GM23248 (cell line): ENCODE results near the gene UBA3. TPM values are rescaled to one million over a fixed set of nuclear protein-coding genes. Genes with fewer than 3 reads are reported as not detected.

ENCODE experiments used
- DNase-seq: peaks from one replicate; pipeline ENCODE4 v3.0.0-alpha.2; 2015
- H2AFZ ChIP-seq: fragments of 200-600 bp; sonication (generic); 2 replicates; pipeline ENCODE4 v1.6.1; 2016; ENCODE audit warnings: antibody characterized with exemption
- H3F3A ChIP-seq: fragments of 200-600 bp; sonication (generic); 2 replicates; pipeline ENCODE4 v1.6.1; 2016; ENCODE audit warnings: mild to moderate bottlenecking, antibody characterized with exemption, mixed run types; ENCODE audit not compliant: insufficient read depth
- H3K27ac ChIP-seq: fragments of 200-600 bp; sonication (generic); 2 replicates; pipeline ENCODE4 v1.5.1; 2016; ENCODE audit warnings: mild to moderate bottlenecking
- H3K27me3 ChIP-seq: fragments of 200-600 bp; sonication (generic); replicated peaks from 2 replicates; pipeline ENCODE4 v1.6.1; 2016; ENCODE audit warnings: mild to moderate bottlenecking; ENCODE audit not compliant: insufficient read depth
- H3K36me3 ChIP-seq: fragments of 200-600 bp; sonication (generic); 2 replicates; pipeline ENCODE4 v1.6.1; 2016; ENCODE audit warnings: low read depth, mild to moderate bottlenecking
- H3K4me1 ChIP-seq: fragments of 200-600 bp; sonication (generic); 2 replicates; pipeline ENCODE4 v1.6.1; 2016; ENCODE audit warnings: mild to moderate bottlenecking; ENCODE audit not compliant: insufficient read depth
- H3K4me2 ChIP-seq: fragments of 200-600 bp; sonication (generic); one replicate; pipeline ENCODE4 v1.6.1; 2016; ENCODE audit warnings: mild to moderate bottlenecking; ENCODE audit not compliant: unreplicated experiment
- H3K4me3 ChIP-seq: fragments of 200-600 bp; sonication (generic); 2 replicates; pipeline ENCODE4 v1.5.1; 2016; ENCODE audit warnings: mild to moderate bottlenecking
- H3K79me2 ChIP-seq: fragments of 200-600 bp; sonication (generic); 2 replicates; pipeline ENCODE4 v1.6.1; 2016; ENCODE audit warnings: mild to moderate bottlenecking; ENCODE audit not compliant: insufficient read depth
- H3K9ac ChIP-seq: fragments of 200-600 bp; sonication (generic); 2 replicates; pipeline ENCODE4 v1.6.1; 2016; ENCODE audit warnings: mild to moderate bottlenecking
- H3K9me2 ChIP-seq: fragments of 200-600 bp; sonication (generic); 2 replicates; pipeline ENCODE4 v1.6.1; 2016; ENCODE audit warnings: mixed run types, mild to moderate bottlenecking, moderate library complexity; ENCODE audit not compliant: insufficient read depth
- H3K9me3 ChIP-seq: fragments of 200-600 bp; sonication (generic); one replicate; pipeline ENCODE4 v1.6.1; 2017; ENCODE audit warnings: low read depth
- H4K20me1 ChIP-seq: fragments of 200-600 bp; sonication (generic); 2 replicates; pipeline ENCODE4 v1.6.0; 2016; ENCODE audit not compliant: insufficient read depth
- EZH2 ChIP-seq: fragments of 200-600 bp; sonication (generic); IDR thresholded peaks from 2 replicates; pipeline ENCODE4 v1.6.1; 2018; ENCODE audit warnings: antibody characterized with exemption, mild to moderate bottlenecking; ENCODE audit not compliant: insufficient read depth, poor library complexity, severe bottlenecking
- EZH2phosphoT487 ChIP-seq: fragments of 200-600 bp; sonication (generic); IDR thresholded peaks from 2 replicates; pipeline ENCODE4 v1.6.1; 2018; ENCODE audit warnings: antibody characterized with exemption, moderate library complexity, mild to moderate bottlenecking, low read depth; ENCODE audit not compliant: insufficient read depth
- WGBS, 2 experiments: methylation state at CpG; one replicate each; pipeline ENCODE4 v1.1.6; 2015 to 2017; ENCODE audit warnings: low lambda C conversion rate in 2 of 2, low coverage in 1 of 2; ENCODE audit errors: missing lambda C conversion rate in 2 of 2; 5-methylcytosine and 5-hydroxymethylcytosine counted together
- in situ Hi-C: fragments of 300-500 bp; cut with MboI; formaldehyde crosslinking; loops from 2 replicates; pipeline ENCODE4 v1.15.0; 2020
- polyA plus RNA-seq: library from polyadenylated mRNA; unstranded; fragments of >200 nt; fragmentation: Nextera tagmentation; extraction: Ambion mirVana; gene quantifications from 2 replicates; pipeline ENCODE4 v1.2.1, GENCODE V29; 2016
- total RNA-seq: library from RNA; depleted of rRNA; stranded (reverse); fragments of >200 nt; shearing (Covaris generic); gene quantifications from 2 replicates; pipeline ENCODE4 v1.2.3, GENCODE V29; 2014

Gene UBA3
- total and polyA plus RNA-seq, 2 experiments from 2014 or later = 64.0 to 65.0 TPM

DNA sequence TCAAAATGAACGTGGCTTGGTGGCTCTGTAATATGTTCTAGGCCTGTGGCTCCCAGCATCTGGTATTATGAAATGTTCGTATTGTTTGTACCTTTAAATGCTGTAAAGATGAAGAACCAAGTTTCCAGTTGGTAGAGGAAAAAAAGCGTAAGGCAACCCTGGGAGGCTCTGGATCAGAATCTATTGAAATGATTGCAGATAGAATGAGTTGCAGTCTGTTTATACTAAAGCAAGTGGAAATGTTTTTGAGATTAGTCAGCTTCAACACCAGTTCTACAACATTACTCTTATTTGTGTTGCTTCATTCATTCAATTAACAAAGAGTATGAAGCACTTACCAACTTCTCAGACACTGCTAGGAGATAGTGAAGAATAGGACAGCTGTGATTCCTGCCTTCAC is 9.9 kb upstream of the UBA3 start:
- Histone ChIP-seq H3K79me2 (peaks cover 89% of the 10 kb centered on the region), H3K4me1 (peaks cover 56% of the 10 kb centered on the region), H3K9me2 (no peaks in the 10 kb centered on the region), H3K9me3 (no peaks in the 10 kb centered on the region), H3K4me2 (peak overlapping the region; percentile 33), H3K4me3 (peak overlapping the region; percentile 19), H2AFZ (no peak overlapping the region), H3K27ac (peak overlapping the region; percentile 58), H3K27me3 (no peaks in the 10 kb centered on the region), H4K20me1 (peaks cover 10% of the 10 kb centered on the region; the same call in 1 of the 2 replicates), H3F3A (peaks cover 59% of the 10 kb centered on the region), H3K9ac (peak overlapping the region; percentile 23; the same call in 1 of the 2 replicates), H3K36me3 (no peaks in the 10 kb centered on the region)
- WGBS, 2 experiments = 5 to 11% methylated on average over 3 of the region's 3 CpGs
- no peak for TF ChIP-seq EZH2
- TF ChIP-seq EZH2phosphoT487 = no peak
- DNase-seq = peak; percentile 82
- in situ Hi-C loops = no loop called here

DNA sequence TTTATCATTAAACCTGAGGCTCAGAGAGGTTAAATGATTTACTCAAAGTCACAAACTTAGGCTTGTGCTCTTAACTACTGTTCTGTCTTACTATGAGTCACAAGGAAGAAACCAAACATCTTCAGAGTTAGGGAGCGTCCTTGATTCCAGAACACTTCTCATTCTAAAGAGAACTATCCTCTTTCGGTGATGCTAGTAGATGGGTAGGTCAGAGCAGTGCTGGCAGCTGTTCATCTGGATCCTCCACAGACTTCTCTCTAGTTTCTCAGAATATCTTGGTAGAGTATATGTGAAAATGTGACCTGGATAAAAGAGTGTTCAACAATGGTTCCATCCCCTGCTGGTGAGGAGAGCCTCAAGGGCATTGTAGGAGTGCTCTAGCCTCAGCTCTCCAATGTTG is 7.9 kb upstream of the UBA3 start:
- Histone ChIP-seq H3K9me3 (no peaks in the 10 kb centered on the region), H2AFZ (no peak overlapping the region), H3K4me1 (peaks cover 52% of the 10 kb centered on the region), H3K27ac (peak overlapping the region; percentile 98), H3F3A (peaks cover 62% of the 10 kb centered on the region), H3K79me2 (peaks cover 70% of the 10 kb centered on the region), H3K9me2 (no peaks in the 10 kb centered on the region), H3K36me3 (no peaks in the 10 kb centered on the region), H4K20me1 (0 out of 2 replicates have a peak, but pooled peaks cover 4% of the 10 kb centered on the region), H3K4me3 (peak overlapping the region; percentile 93), H3K9ac (peak overlapping the region; percentile 97; the same call in 1 of the 2 replicates), H3K27me3 (no peaks in the 10 kb centered on the region), H3K4me2 (peak overlapping the region; percentile 98)
- WGBS, 2 experiments = 13 to 19% methylated on average over 2 of the region's 2 CpGs
- peak; percentile 77 for DNase-seq
- no peak for TF ChIP-seq EZH2
- no peak for TF ChIP-seq EZH2phosphoT487
- in situ Hi-C loops = no loop called here

DNA sequence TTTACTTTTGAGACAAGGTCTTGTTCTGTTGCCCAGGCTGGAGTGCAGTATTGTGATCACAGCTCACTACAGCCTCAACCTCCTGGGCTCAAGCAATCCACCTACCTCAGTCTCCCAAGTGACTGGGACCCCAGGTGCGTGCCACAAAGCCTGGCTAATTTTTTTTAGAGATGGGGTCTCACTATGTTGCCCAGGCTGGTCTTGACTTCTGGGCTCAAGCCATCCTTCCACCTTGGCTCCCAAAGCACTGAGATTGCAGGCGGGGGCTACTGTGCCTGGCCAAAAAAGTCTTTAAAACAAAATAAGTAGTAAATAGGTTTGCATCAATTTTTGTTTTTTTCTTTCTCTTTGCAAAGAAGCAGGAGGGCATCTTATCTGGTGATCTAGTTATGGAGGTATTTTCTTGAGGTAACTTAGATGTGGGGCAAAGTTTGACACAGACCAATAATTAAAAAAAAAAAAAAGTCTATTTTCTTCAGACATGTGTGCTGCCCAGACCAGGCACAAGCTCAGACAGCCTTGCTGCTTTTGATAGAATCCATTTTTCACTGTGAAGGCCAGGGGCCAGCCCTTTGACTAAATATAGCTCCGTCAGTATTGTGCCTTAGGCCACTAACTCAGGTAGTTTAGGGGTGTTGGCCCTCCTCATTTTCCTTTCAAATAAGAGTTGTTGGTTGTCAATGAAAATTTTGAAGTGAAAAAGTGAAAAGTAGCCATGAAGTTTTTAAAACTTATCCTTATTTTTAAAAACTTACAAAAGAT is 7.0 kb upstream of the UBA3 start:
- Histone ChIP-seq H3K9me3 (no peaks in the 10 kb centered on the region), H4K20me1 (0 out of 2 replicates have a peak, but pooled peaks cover 4% of the 10 kb centered on the region), H3K9ac (peak overlapping the region; percentile 97), H3K27ac (peak overlapping the region; percentile 98), H2AFZ (no peak overlapping the region), H3F3A (peaks cover 70% of the 10 kb centered on the region), H3K27me3 (no peaks in the 10 kb centered on the region), H3K4me2 (peak overlapping the region; percentile 98), H3K9me2 (no peaks in the 10 kb centered on the region), H3K4me1 (peaks cover 61% of the 10 kb centered on the region), H3K4me3 (peak overlapping the region; percentile 93), H3K36me3 (no peaks in the 10 kb centered on the region), H3K79me2 (peaks cover 61% of the 10 kb centered on the region)
- WGBS, 2 experiments = 67 to 74% methylated on average over 3 of the region's 3 CpGs
- in situ Hi-C loops = no loop called here
- DNase-seq = no peak
- TF ChIP-seq EZH2phosphoT487 = no peak
- no peak for TF ChIP-seq EZH2

DNA sequence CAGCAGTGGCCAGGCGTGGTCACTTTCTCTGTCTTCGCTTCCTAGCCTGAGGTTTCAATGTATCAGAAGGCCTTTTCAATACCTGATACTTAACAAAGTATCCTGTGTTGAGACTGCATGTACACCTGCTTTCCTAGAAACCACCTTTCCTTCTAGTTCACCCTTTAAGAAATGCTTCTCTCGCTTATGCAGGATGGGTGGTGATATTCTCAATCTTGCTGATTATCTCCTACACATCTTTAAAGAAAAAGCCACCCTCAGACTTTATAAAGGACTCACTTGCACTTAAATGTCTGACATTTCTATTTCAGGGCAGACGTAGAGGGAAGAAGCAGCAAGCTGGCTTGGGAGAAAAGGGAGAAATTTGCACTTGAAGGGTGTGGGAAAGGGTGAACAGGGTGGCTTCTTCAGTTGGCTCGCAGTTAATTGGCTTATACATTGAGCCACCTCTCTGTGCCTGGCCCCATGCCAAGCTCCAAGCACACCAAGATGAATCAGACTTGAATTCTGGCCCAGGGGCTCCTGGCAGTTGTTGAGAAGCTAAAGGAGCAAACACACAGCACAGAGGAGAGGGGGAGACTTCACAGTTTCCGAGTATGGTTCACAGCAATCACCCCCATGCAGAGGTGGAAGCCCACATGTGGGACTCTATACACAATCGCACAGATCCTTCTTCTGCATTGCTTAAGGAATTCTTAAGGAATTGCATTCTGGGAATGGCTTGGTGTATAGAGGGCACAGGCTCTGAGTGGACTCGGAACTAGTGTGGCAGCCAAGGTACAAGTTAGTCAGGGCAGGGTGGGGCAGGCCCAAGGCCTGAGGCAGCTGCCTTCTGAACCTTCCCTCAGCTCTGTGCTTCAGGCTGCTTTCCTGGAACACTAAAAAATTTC is 5.9 kb upstream of the UBA3 start:
- no peaks in the 10 kb centered on the region for H3K27me3 ChIP-seq
- TF ChIP-seq EZH2 (no peak), EZH2phosphoT487 (no peak)
- peaks cover 50% of the 10 kb centered on the region for H3K79me2 ChIP-seq
- in situ Hi-C loops = no loop called here
- H3K9ac ChIP-seq = peak overlapping the region; percentile 97
- WGBS, 2 experiments = 1 to 2% methylated on average over 8 of the region's 8 CpGs
- H3K27ac ChIP-seq = peak overlapping the region; percentile 98
- no peaks in the 10 kb centered on the region for H3K9me3 ChIP-seq
- peak overlapping the region; percentile 98 for H3K4me2 ChIP-seq
- no peaks in the 10 kb centered on the region for H3K36me3 ChIP-seq
- H3K4me1 ChIP-seq = peaks cover 66% of the 10 kb centered on the region
- no peaks in the 10 kb centered on the region for H3K9me2 ChIP-seq
- 0 out of 2 replicates have a peak, but pooled peaks cover 4% of the 10 kb centered on the region for H4K20me1 ChIP-seq
- H2AFZ ChIP-seq = peak overlapping the region; percentile 87
- peak overlapping the region; percentile 93 for H3K4me3 ChIP-seq
- peaks cover 74% of the 10 kb centered on the region for H3F3A ChIP-seq
- peak; percentile 94 for DNase-seq
